OCI-LY7 (cell line): ENCODE measurements around the gene PCNT.

Experiments used
- EZH2phosphoT487 ChIP-seq: fragments of 200-600 bp; sonication (generic); IDR thresholded peaks from 2 replicates; pipeline ENCODE4 v1.6.1; 2018; ENCODE audit warnings: low read depth, borderline replicate concordance, mild to moderate bottlenecking, mixed run types, antibody characterized with exemption, low read length, moderate library complexity, mixed read lengths
- TF ChIP-seq, protein P1 (sequence below): fragments of 200-600 bp; sonication (generic); conservative IDR thresholded peaks from 2 replicates; pipeline ENCODE4 v1.5.1; 2014; ENCODE audit warnings: mild to moderate bottlenecking, antibody characterized with exemption, low read length, moderate library complexity, mixed read lengths

GRCh38 chr21:46340998-46341397 lies 17.0 kb downstream of the PCNT start:
- TF ChIP-seq, protein P1, sequence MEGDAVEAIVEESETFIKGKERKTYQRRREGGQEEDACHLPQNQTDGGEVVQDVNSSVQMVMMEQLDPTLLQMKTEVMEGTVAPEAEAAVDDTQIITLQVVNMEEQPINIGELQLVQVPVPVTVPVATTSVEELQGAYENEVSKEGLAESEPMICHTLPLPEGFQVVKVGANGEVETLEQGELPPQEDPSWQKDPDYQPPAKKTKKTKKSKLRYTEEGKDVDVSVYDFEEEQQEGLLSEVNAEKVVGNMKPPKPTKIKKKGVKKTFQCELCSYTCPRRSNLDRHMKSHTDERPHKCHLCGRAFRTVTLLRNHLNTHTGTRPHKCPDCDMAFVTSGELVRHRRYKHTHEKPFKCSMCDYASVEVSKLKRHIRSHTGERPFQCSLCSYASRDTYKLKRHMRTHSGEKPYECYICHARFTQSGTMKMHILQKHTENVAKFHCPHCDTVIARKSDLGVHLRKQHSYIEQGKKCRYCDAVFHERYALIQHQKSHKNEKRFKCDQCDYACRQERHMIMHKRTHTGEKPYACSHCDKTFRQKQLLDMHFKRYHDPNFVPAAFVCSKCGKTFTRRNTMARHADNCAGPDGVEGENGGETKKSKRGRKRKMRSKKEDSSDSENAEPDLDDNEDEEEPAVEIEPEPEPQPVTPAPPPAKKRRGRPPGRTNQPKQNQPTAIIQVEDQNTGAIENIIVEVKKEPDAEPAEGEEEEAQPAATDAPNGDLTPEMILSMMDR: no peak
- TF ChIP-seq EZH2phosphoT487: no peak
